ENCODE data around the gene SYNDIG1L.
"Not testable (repeated sequence)": the region's sequence is repeated elsewhere in the genome, so short reads cannot be mapped to it uniquely, and the experiment has no call there.

The SYNDIG1L gene

GRCh38 chr14:74464785-74465184, 38.8 kb upstream of the SYNDIG1L start:
- DNase-seq (ENCODE audit: low spot score), result no peak
- no peak for TF ChIP-seq CTCF (IDR thresholded peaks at IDR 0.05)
- no peak overlapping the region for H3K27ac ChIP-seq
- no peak overlapping the region for H3K4me3 ChIP-seq

- no peak for TF ChIP-seq CTCF (IDR thresholded peaks at IDR 0.05)
- Histone ChIP-seq H3K27ac (no peak overlapping the region), H3K4me3 (no peak overlapping the region)
- no peak for DNase-seq (ENCODE audit: low spot score)
These were observed 37.7 kb upstream of the SYNDIG1L start for GRCh38 chr14:74463697-74464096.

GRCh38 chr14:74462993-74463392, 37.0 kb upstream of the SYNDIG1L start:
- Histone ChIP-seq H3K27ac (no peak overlapping the region), H3K4me3 (no peak overlapping the region)
- DNase-seq (ENCODE audit: low spot score), result no peak
- no peak for TF ChIP-seq CTCF (IDR thresholded peaks at IDR 0.05)

- H3K27ac ChIP-seq, result no peak overlapping the region
- H3K4me3 ChIP-seq, result no peak overlapping the region
- peak; percentile 55 for DNase-seq (ENCODE audit: low spot score)
- TF ChIP-seq CTCF (IDR thresholded peaks at IDR 0.05), result no peak
These were observed 34.0 kb upstream of the SYNDIG1L start for GRCh38 chr14:74459976-74460375.

GRCh38 chr14:74459289-74459946, 33.4 kb upstream of the SYNDIG1L start:
- Histone ChIP-seq H3K27ac (no peak overlapping the region), H3K4me3 (no peak overlapping the region)
- DNase-seq (ENCODE audit: low spot score), result peak; percentile 64
- TF ChIP-seq CTCF (IDR thresholded peaks at IDR 0.05), result no peak

GRCh38 chr14:74457565-74457895, 31.5 kb upstream of the SYNDIG1L start:
- TF ChIP-seq CTCF (IDR thresholded peaks at IDR 0.05), result no peak
- Histone ChIP-seq H3K4me3 (no peak overlapping the region), H3K27ac (no peak overlapping the region)
- no peak for DNase-seq (ENCODE audit: low spot score)

- DNase-seq (ENCODE audit: low spot score), result no peak
- Histone ChIP-seq H3K4me3 (no peak overlapping the region), H3K27ac (no peak overlapping the region)
- no peak for TF ChIP-seq CTCF (IDR thresholded peaks at IDR 0.05)
These were observed 30.9 kb upstream of the SYNDIG1L start for GRCh38 chr14:74456684-74457564.

GRCh38 chr14:74454397-74454796, 28.4 kb upstream of the SYNDIG1L start:
- H3K27ac ChIP-seq; DNase-seq (ENCODE audit: low spot score); H3K4me3 ChIP-seq: not testable (repeated sequence)

All from coronary artery (tissue), 2 donors.